ENCODE results near the gene SCEL.
"Not testable (repeated sequence)": the region's sequence is repeated elsewhere in the genome, so short reads cannot be mapped to it uniquely, and the experiment has no call there.

The SCEL gene

DNA sequence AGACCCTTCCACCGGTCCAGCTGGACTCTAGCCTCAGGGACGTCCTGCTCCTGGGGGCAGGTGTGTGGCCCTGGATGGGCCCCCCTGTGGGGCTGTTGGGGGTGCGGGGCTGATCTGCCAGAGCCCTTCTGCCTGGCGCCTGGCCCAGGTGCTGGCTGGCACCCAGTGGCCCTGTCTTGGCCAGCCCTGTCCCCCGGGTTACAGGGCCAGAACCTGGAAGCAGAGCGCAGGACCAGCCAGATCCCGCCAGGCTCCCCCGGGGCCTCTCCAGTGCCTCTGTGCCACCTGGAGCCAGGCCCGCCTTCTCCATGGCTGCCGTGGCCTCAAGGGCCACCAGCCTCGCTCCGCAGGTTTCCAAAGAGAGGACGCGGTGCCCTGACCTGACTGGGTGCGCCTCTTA, 127.3 kb downstream of the SCEL start:
- not testable (repeated sequence) for DNase-seq (ENCODE audit: low spot score)

DNA sequence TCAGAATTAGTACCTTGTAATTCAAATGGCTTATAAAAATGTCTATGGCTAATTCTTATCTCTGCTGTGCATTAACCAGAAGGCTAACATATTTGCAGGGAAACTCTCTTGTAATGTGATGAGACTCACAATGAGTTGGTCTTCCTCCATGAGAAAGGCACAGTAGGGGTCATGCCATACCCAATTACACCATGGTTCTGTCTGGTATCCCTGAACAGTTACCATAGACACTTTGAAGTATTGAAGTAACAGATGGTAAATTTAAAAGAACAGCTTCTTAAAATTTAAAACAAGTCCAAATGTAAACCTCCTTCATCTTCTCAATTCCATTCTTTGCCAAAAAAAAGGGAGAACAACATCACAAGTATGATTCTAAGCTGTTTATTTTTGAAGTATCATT, 139.3 kb downstream of the SCEL start:
- DNase-seq (ENCODE audit: low spot score), result no peak

DNA sequence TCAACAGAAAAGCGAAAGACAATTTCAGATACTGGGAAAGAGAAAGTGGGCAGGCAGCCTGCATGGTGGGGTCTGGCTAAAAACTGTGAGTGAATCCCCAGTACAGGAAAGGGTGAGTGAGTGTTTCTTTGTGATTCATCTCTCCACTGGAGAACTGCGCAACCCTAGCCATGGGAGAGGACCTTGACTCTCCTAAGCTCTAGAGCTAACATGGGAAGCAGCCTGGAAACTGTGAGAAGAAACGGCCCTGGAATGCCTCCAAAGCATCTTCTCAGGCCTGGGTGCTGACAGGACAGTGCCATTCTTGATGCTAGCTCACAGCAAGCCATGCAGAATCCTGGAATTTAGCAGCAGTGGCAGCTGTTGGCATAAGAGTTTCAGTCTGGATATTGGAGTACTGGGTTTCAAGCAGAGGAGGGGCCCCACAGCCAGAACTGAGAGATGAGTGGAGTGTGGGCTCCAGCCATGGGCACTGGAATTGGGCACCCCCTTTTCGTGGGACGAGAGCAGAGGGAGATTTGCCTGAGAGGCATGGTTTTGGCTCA, 143.3 kb downstream of the SCEL start:
- DNase-seq (ENCODE audit: low spot score), result no peak

DNA sequence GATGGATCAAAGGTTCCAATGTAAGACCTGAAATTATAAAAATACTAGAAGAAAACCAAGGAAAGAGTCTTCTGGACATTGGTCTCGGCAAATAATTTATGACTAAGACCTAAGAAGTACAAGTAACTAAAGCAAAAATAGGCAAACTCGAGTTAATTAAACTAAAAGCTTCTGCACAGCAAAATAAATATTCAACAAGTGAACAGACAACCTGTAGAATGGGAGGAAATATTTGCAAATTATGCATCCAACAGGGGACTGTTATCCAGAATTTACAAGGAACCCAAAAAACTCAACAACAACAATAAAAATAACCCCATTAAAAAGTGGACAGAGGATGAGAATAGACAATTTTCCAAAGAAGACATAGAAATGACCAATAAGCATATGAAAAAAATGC, 152.3 kb downstream of the SCEL start:
- no peak for DNase-seq (ENCODE audit: low spot score)

DNA sequence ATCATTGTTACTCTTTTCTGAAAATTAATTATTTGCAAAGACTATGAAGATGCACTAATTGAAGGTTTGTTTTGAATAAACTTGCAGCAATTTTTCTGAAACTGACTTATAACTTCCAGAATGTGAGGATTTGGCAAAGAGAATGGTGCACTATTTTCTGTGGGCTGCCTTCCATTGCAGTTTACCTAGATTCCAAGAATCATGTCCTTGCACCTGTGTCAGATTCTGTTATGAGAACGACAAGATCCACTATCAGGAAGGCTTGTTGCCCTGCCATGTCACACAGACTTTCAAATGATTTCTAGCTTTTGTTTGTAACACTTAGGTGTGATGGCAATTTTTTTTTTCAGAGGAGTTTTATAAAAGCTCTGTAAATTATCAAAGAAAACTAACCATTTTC, 156.4 kb downstream of the SCEL start:
- DNase-seq (ENCODE audit: low spot score), result no peak

DNA sequence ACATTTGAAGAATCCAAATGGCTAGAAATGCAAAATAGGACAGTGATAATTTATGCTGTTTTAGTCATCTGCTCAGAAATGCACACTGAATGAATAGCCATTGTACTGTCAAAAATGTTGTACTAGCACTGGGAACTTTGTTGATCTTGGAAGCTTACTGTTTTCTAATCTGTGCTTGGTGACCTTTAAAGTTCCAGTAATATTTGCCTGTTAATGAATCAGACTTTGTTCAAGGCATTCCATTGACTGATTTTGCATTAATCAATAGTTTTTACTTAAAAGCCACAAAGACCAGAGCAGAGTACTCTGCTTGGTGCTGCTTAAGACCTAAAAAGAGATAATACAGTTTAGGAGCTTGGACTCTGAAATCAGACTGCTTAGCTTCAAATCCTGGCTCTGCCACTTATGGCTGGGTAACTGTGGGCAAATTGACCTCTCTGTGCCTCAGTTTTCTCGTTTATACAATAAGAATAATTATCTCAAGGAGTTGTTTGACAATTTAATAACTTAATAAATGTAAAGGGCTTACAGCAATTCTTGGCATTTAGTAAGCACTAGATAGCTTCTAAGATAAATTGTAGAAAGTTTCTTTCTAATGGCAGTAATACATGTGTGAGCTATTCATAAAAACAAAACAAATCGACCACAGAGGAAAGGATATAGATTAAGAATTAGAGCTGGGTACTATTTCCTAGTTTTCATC, 157.4 kb downstream of the SCEL start:
- DNase-seq (ENCODE audit: low spot score), result no peak

DNA sequence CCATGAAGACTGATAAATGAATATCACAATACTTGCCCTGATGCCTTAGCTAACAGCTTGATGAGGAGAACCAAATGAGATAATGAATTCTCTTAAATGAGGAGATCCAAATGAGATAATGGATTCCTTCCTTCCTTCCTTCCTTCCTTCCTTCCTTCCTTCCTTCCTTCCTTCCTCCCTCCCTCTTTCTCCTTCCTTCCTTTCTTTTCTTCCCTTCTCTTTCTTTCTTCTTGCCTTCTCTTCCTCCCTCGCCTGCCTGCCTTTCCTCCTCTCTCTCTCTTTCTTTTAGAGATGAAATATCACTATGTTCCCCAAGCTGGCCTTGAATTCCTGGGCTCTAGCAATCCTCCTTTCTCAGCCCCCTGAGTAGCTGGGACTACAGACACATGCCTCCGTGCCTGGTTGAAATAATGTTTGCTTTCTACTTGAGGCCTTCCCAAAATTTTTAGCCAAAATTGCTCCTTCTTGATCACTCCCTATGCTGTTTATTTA, 158.0 kb downstream of the SCEL start:
- DNase-seq (ENCODE audit: low spot score), result no peak
